IPS-18c (cell line): ENCODE results near the gene EMCN.
"Not testable (repeated sequence)": the region's sequence is repeated elsewhere in the genome, so short reads cannot be mapped to it uniquely, and the experiment has no call there.

Source experiments
- H3K4me3 ChIP-seq: 2 replicates; pipeline ENCODE4 v1.7.0; 2013; ENCODE audit warnings: low read depth, mild to moderate bottlenecking, low read length, moderate library complexity; ENCODE audit not compliant: insufficient read depth
- H3K9me3 ChIP-seq: one replicate; pipeline ENCODE4 v1.6.1; 2013; ENCODE audit warnings: mild to moderate bottlenecking, low read length, moderate library complexity; ENCODE audit not compliant: control insufficient read depth, insufficient read depth

EMCN gene

GRCh38 chr4:100357542-100357941, 160.3 kb downstream of the EMCN start:
- Histone ChIP-seq H3K9me3 (no peaks in the 10 kb centered on the region), H3K4me3 (no peak overlapping the region)

GRCh38 chr4:100356172-100356571, 161.7 kb downstream of the EMCN start:
- H3K9me3 ChIP-seq = no peaks in the 10 kb centered on the region
- H3K4me3 ChIP-seq = no peak overlapping the region

- not testable (repeated sequence) for H3K4me3 ChIP-seq, H3K9me3 ChIP-seq
These were observed 165.5 kb downstream of the EMCN start for GRCh38 chr4:100352352-100352751.

- no peak overlapping the region for H3K4me3 ChIP-seq
These were observed 169.3 kb downstream of the EMCN start for GRCh38 chr4:100348473-100348872.

GRCh38 chr4:100347241-100347640, 170.6 kb downstream of the EMCN start:
- no peak overlapping the region for H3K4me3 ChIP-seq
- no peaks in the 10 kb centered on the region for H3K9me3 ChIP-seq

More at GRCh38 chr4:100348473-100348872, 169.3 kb downstream of the EMCN start:
- no peaks in the 10 kb centered on the region for H3K9me3 ChIP-seq

GRCh38 chr4:100345585-100345984, 172.2 kb downstream of the EMCN start:
- Histone ChIP-seq H3K9me3 (no peaks in the 10 kb centered on the region), H3K4me3 (no peak overlapping the region)
